T-helper 2 cell (primary cell): Measurements from ENCODE around the gene ATP6V0B.
A peak's percentile ranks its signal among the peaks of the same experiment; 100 is the strongest.

Experiments used
- DNase-seq, 5 experiments: peaks; one replicate each; pipeline versions ENCODE4 v3.0.0 to v3.0.0-alpha.2; 2012 to 2022

ATP6V0B gene

GRCh38 chr1:43946236-43947060, 28.3 kb upstream of the ATP6V0B start, which contains the start of gene IPO13:
IPO13 (plus strand) TSS chr1:43946950; CDS start chr1:43947601, 651 bp downstream.
- DNase-seq = peak; percentile 81 to 98 (median 93)

GRCh38 chr1:43947061-43947873, 27.5 kb upstream of the ATP6V0B start:
- DNase-seq = peak in 1 of 5 experiments; percentile 38

GRCh38 chr1:43947874-43948437, 26.8 kb upstream of the ATP6V0B start:
- DNase-seq = no peak

GRCh38 chr1:43949678-43950077, 25.1 kb upstream of the ATP6V0B start:
- DNase-seq = no peak

- DNase-seq = no peak
These were observed 23.5 kb upstream of the ATP6V0B start for GRCh38 chr1:43951021-43951985.

GRCh38 chr1:43952731-43953346, 21.9 kb upstream of the ATP6V0B start:
- no peak for DNase-seq

GRCh38 chr1:43953361-43953760, 21.4 kb upstream of the ATP6V0B start:
- no peak for DNase-seq

- no peak for DNase-seq
These were observed 20.7 kb upstream of the ATP6V0B start for GRCh38 chr1:43954036-43954435.

GRCh38 chr1:43956234-43956633, 18.5 kb upstream of the ATP6V0B start:
- no peak for DNase-seq

- DNase-seq = no peak
These were observed 17.2 kb upstream of the ATP6V0B start for GRCh38 chr1:43957407-43958040.

- no peak for DNase-seq
These were observed 16.2 kb upstream of the ATP6V0B start for GRCh38 chr1:43958351-43959255.

GRCh38 chr1:43960798-43961197, 14.0 kb upstream of the ATP6V0B start:
- no peak for DNase-seq

GRCh38 chr1:43961692-43962091, 13.1 kb upstream of the ATP6V0B start:
- no peak for DNase-seq

- no peak for DNase-seq
These were observed 12.4 kb upstream of the ATP6V0B start for GRCh38 chr1:43962324-43962723.

GRCh38 chr1:43963006-43963405, 11.8 kb upstream of the ATP6V0B start:
- DNase-seq = no peak

GRCh38 chr1:43963890-43964289, 10.9 kb upstream of the ATP6V0B start:
- no peak for DNase-seq

GRCh38 chr1:43965316-43965715, 9.4 kb upstream of the ATP6V0B start:
- no peak for DNase-seq

GRCh38 chr1:43968348-43968948, 6.3 kb upstream of the ATP6V0B start:
- peak in 1 of 5 experiments; percentile 23 for DNase-seq

- no peak for DNase-seq
These were observed 5.4 kb upstream of the ATP6V0B start for GRCh38 chr1:43969416-43969745.
